ENCODE measurements around the gene RAB5B.

RAB5B gene

DNA sequence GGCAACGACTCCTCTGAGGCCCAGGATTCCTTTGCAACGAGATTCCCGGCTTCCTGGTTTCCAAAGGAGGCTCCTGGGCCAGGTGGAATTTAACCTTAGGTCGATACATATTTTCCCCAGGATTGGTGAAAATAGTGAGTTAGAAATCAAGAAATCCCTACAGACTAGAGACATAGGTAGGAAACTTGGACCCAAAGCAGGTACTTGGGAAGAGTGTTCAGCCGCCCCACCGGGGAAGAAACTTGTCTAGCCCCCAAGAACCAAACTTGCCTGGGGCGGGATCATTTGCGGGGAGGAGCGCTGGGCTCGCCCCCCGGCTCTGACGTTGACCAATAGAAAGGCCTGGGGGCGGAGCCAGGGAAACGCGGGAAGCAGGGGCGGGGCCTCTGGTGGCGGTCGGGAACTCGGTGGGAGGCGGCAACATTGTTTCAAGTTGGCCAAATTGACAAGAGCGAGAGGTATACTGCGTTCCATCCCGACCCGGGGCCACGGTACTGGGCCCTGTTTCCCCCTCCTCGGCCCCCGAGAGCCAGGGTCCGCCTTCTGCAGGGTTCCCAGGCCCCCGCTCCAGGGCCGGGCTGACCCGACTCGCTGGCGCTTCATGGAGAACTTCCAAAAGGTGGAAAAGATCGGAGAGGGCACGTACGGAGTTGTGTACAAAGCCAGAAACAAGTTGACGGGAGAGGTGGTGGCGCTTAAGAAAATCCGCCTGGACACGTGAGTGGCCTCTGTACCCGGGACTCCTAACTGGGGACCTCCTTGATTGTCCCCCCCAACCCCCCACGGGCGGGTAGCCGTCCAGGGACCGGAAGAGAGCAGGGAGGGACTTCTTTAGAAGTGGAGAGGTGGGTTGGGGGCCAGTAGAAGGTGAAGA is 7.2 kb upstream of the RAB5B start, which contains the start of gene CDK2:
CDK2 (plus strand) TSS at position 423 of the 874 bp plus-strand sequence; CDS start at position 602, 179 bp downstream.
- Histone ChIP-seq H3K4me1 (ENCODE audit: control insufficient read depth in 5 of 5, insufficient read depth in 5 of 5, low read length in 5 of 5) (peaks cover 0 to 21% (median 17%) of the 10 kb centered on the region in 5 donors), H3K9ac (ENCODE audit: low read length in 5 of 5) (peak within 1 kb of the TSS; percentile 80 to 89 (median 86)), H3K36me3 (ENCODE audit: control insufficient read depth in 5 of 5, insufficient read depth in 5 of 5, low read length in 5 of 5) (peaks cover 0 to 9% (median 4%) of the 10 kb centered on the region in 5 donors), H3K27me3 (ENCODE audit: control insufficient read depth in 5 of 5, insufficient read depth in 4 of 5, low read length in 5 of 5) (no peaks in the 10 kb centered on the region), H3K27ac (ENCODE audit: low read depth, low read length) (peak within 1 kb of the TSS; percentile 61), H3K4me3 (ENCODE audit: low read depth in 1 of 5, low read length in 5 of 5) (peak within 1 kb of the TSS; percentile 86 to 92 (median 90)), H3K9me3 (ENCODE audit: control insufficient read depth in 5 of 5, low read length in 5 of 5) (no peaks in the 10 kb centered on the region)

DNA sequence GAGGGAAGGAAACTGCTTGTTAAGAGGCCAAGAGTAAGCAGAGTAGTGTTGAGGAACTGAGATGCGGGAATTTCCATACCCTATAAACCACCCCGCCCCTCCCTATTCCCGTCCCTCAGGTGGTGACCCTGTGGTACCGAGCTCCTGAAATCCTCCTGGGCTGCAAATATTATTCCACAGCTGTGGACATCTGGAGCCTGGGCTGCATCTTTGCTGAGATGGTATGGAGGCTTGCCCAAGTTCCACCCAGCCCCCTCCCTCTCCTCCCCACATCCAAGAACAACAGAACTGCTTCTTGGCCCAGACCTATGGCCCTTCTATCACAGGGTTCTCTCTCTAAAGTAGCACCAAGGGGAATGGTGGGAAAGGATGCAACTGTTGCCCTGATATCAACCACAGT is 4.5 kb upstream of the RAB5B start:
- H3K27me3 ChIP-seq (ENCODE audit: control insufficient read depth in 5 of 5, insufficient read depth in 4 of 5, low read length in 5 of 5) = no peaks in the 10 kb centered on the region

DNA sequence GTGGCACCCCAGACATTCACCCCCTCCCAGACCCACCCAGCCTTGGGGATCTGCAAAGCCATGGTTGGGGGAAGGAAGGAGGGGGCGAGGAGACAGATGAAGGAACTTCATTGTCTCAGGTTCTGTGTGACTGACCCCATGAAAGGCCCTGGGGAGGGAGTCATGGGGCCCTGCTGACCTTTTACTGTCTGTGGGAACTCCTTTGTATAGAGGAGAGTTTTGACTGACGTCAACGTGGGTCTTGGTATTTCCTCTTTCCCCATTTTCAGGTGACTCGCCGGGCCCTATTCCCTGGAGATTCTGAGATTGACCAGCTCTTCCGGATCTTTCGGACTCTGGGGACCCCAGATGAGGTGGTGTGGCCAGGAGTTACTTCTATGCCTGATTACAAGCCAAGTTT is 3.1 kb upstream of the RAB5B start:
- H3K36me3 ChIP-seq (ENCODE audit: control insufficient read depth in 5 of 5, insufficient read depth in 5 of 5, low read length in 5 of 5) = peaks cover 0 to 9% (median 4%) of the 10 kb centered on the region in 5 donors
- no peak overlapping the region for H3K4me3 ChIP-seq (ENCODE audit: low read depth in 1 of 5, low read length in 5 of 5)
- H3K4me1 ChIP-seq (ENCODE audit: control insufficient read depth in 5 of 5, insufficient read depth in 5 of 5, low read length in 5 of 5) = peaks cover 14 to 40% (median 38%) of the 10 kb centered on the region in 5 donors
- no peak overlapping the region for H3K27ac ChIP-seq (ENCODE audit: low read depth, low read length)
- H3K9me3 ChIP-seq (ENCODE audit: control insufficient read depth in 5 of 5, low read length in 5 of 5) = no peaks in the 10 kb centered on the region
- H3K9ac ChIP-seq (ENCODE audit: low read length in 5 of 5) = no peak overlapping the region
- H3K27me3 ChIP-seq (ENCODE audit: control insufficient read depth in 5 of 5, insufficient read depth in 4 of 5, low read length in 5 of 5) = no peaks in the 10 kb centered on the region

More for the DNA sequence above, 4.5 kb upstream of the RAB5B start:
- no peaks in the 10 kb centered on the region for H3K9me3 ChIP-seq (ENCODE audit: control insufficient read depth in 5 of 5, low read length in 5 of 5)
- no peak overlapping the region for H3K9ac ChIP-seq (ENCODE audit: low read length in 5 of 5)
- no peak overlapping the region for H3K27ac ChIP-seq (ENCODE audit: low read depth, low read length)
- peaks cover 10 to 33% (median 28%) of the 10 kb centered on the region in 5 donors for H3K4me1 ChIP-seq (ENCODE audit: control insufficient read depth in 5 of 5, insufficient read depth in 5 of 5, low read length in 5 of 5)
- H3K4me3 ChIP-seq (ENCODE audit: low read depth in 1 of 5, low read length in 5 of 5) = no peak overlapping the region
- H3K36me3 ChIP-seq (ENCODE audit: control insufficient read depth in 5 of 5, insufficient read depth in 5 of 5, low read length in 5 of 5) = peaks cover 0 to 9% (median 4%) of the 10 kb centered on the region in 5 donors

DNA sequence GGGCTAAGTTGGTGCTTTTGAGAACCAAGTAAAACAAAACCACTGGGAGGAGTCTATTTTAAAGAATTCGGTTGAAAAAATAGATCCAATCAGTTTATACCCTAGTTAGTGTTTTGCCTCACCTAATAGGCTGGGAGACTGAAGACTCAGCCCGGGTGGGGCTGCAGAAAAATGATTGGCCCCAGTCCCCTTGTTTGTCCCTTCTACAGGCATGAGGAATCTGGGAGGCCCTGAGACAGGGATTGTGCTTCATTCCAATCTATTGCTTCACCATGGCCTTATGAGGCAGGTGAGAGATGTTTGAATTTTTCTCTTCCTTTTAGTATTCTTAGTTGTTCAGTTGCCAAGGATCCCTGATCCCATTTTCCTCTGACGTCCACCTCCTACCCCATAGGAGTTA is 1.8 kb upstream of the RAB5B start:
- Histone ChIP-seq H3K4me3 (ENCODE audit: low read depth in 1 of 5, low read length in 5 of 5) (no peak overlapping the region), H3K4me1 (ENCODE audit: control insufficient read depth in 5 of 5, insufficient read depth in 5 of 5, low read length in 5 of 5) (peaks cover 14 to 41% (median 32%) of the 10 kb centered on the region in 5 donors), H3K27me3 (ENCODE audit: control insufficient read depth in 5 of 5, insufficient read depth in 4 of 5, low read length in 5 of 5) (no peaks in the 10 kb centered on the region), H3K36me3 (ENCODE audit: control insufficient read depth in 5 of 5, insufficient read depth in 5 of 5, low read length in 5 of 5) (peaks cover 0 to 9% (median 5%) of the 10 kb centered on the region in 5 donors), H3K27ac (ENCODE audit: low read depth, low read length) (peak overlapping the region; percentile 88), H3K9me3 (ENCODE audit: control insufficient read depth in 5 of 5, low read length in 5 of 5) (no peaks in the 10 kb centered on the region), H3K9ac (ENCODE audit: low read length in 5 of 5) (no peak overlapping the region)

DNA sequence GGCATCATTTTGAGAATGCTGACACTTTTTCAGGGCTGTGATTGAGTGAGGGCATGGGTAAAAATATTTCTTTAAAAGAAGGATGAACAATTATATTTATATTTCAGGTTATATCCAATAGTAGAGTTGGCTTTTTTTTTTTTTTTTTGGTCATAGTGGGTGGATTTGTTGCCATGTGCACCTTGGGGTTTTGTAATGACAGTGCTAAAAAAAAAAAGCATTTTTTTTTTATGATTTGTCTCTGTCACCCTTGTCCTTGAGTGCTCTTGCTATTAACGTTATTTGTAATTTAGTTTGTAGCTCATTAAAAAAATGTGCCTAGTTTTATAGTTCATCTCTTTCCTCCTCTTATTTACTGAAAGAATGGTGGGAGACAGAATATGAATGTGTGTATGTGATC is 1.4 kb upstream of the RAB5B start:
- Histone ChIP-seq H3K27me3 (ENCODE audit: control insufficient read depth in 5 of 5, insufficient read depth in 4 of 5, low read length in 5 of 5) (no peaks in the 10 kb centered on the region), H3K9me3 (ENCODE audit: control insufficient read depth in 5 of 5, low read length in 5 of 5) (no peaks in the 10 kb centered on the region), H3K4me3 (ENCODE audit: low read depth in 1 of 5, low read length in 5 of 5) (peak overlapping the region; percentile 77 to 98 (median 93)), H3K4me1 (ENCODE audit: control insufficient read depth in 5 of 5, insufficient read depth in 5 of 5, low read length in 5 of 5) (peaks cover 14 to 38% (median 30%) of the 10 kb centered on the region in 5 donors), H3K27ac (ENCODE audit: low read depth, low read length) (peak overlapping the region; percentile 88), H3K9ac (ENCODE audit: low read length in 5 of 5) (peak overlapping the region; percentile 86 to 96 (median 91)), H3K36me3 (ENCODE audit: control insufficient read depth in 5 of 5, insufficient read depth in 5 of 5, low read length in 5 of 5) (peaks cover 0 to 9% (median 5%) of the 10 kb centered on the region in 5 donors)

DNA sequence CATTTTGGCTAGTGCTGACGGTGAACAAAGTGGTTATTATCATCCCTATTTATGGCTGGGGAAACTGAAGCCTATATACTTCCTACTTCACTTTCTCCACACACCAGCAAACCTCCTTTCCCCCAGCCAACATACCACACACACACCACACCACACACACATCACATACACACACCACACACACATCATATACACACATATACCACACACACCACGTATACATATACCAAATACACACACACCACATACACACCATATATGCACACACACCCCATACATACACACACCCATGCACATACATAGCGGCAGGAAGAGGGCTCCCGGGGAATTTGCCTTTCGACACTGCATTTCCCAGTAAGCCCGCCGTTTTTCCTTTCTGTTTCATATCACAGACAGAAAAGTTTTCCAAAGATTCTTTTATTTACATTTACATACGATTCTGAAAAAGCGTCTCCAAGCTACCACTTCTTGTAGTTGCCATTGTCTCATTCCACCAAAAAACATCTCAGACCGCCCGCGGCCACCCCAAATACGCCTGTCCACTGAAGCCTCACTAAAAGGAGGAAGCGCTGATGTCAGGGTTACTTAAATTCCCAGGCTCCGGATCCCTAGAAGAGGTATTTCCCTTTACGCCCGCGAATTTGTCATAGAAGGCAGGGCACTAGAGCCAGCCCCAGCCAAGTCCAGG is 823 bp upstream of the RAB5B start:
- Histone ChIP-seq H3K4me3 (ENCODE audit: low read depth in 1 of 5, low read length in 5 of 5) (peak overlapping the region; percentile 77 to 98 (median 93)), H3K27me3 (ENCODE audit: control insufficient read depth in 5 of 5, insufficient read depth in 4 of 5, low read length in 5 of 5) (no peaks in the 10 kb centered on the region), H3K4me1 (ENCODE audit: control insufficient read depth in 5 of 5, insufficient read depth in 5 of 5, low read length in 5 of 5) (peaks cover 14 to 38% (median 29%) of the 10 kb centered on the region in 5 donors), H3K36me3 (ENCODE audit: control insufficient read depth in 5 of 5, insufficient read depth in 5 of 5, low read length in 5 of 5) (peaks cover 0 to 9% (median 5%) of the 10 kb centered on the region in 5 donors), H3K9me3 (ENCODE audit: control insufficient read depth in 5 of 5, low read length in 5 of 5) (no peaks in the 10 kb centered on the region), H3K9ac (ENCODE audit: low read length in 5 of 5) (peak overlapping the region; percentile 86 to 96 (median 91)), H3K27ac (ENCODE audit: low read depth, low read length) (peak overlapping the region; percentile 88)

DNA sequence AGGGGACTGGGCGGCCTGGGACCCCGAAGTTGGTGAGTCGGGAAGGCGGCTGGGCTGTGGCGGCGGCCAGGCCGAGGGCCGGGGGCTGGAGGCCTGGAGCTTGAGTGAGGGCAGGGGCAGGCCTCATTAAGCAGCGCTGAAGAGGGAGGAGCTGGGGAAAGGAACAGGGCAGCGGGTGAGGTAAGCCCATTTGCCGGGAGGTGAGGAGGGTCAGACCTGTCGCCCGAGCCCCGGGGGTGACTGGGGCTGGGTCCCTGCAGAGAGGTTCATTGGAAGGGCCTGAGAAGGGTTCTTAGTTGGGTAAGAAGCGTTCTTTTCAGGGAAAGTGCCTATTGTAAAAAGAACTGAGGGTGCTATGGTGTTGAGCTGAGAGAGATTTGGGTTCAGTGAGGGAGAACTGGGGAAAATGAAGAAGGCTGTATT is 441 bp downstream of the RAB5B start:
- Histone ChIP-seq H3K4me1 (ENCODE audit: control insufficient read depth in 5 of 5, insufficient read depth in 5 of 5, low read length in 5 of 5) (peaks cover 14 to 38% (median 32%) of the 10 kb centered on the region in 5 donors), H3K27ac (ENCODE audit: low read depth, low read length) (peak overlapping the region; percentile 85), H3K36me3 (ENCODE audit: control insufficient read depth in 5 of 5, insufficient read depth in 5 of 5, low read length in 5 of 5) (peaks cover 0 to 9% (median 4%) of the 10 kb centered on the region in 5 donors)

DNA sequence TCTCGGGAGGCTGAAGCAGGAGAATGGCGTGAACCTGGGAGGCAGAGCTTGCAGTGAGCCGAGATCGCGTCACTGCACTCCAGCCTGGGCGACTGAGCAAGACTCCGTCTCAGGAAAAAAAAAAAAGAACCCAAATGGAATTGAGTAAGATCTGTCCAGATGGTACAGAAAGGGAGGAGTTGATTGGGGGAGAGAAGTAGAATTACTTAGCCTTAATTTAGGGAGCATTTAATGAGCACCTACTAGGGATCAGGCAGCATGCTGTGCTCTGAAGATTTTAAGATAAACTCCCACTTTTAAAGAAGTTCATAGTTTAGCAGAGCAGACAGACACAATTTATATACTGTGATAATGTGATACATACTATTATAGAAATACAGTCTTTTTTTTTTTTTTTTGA is 4.5 kb downstream of the RAB5B start:
- Histone ChIP-seq H3K4me3 (ENCODE audit: low read depth in 1 of 5, low read length in 5 of 5) (no peak overlapping the region), H3K9me3 (ENCODE audit: control insufficient read depth in 5 of 5, low read length in 5 of 5) (no peaks in the 10 kb centered on the region), H3K9ac (ENCODE audit: low read length in 5 of 5) (no peak overlapping the region), H3K36me3 (ENCODE audit: control insufficient read depth in 5 of 5, insufficient read depth in 5 of 5, low read length in 5 of 5) (peaks cover 0 to 20% (median 11%) of the 10 kb centered on the region in 5 donors), H3K4me1 (ENCODE audit: control insufficient read depth in 5 of 5, insufficient read depth in 5 of 5, low read length in 5 of 5) (peaks cover 6 to 28% (median 22%) of the 10 kb centered on the region in 5 donors), H3K27me3 (ENCODE audit: control insufficient read depth in 5 of 5, insufficient read depth in 4 of 5, low read length in 5 of 5) (no peaks in the 10 kb centered on the region), H3K27ac (ENCODE audit: low read depth, low read length) (no peak overlapping the region)

More for the DNA sequence above, 441 bp downstream of the RAB5B start:
- peak overlapping the region; percentile 73 to 97 (median 94) for H3K9ac ChIP-seq (ENCODE audit: low read length in 5 of 5)
- no peaks in the 10 kb centered on the region for H3K27me3 ChIP-seq (ENCODE audit: control insufficient read depth in 5 of 5, insufficient read depth in 4 of 5, low read length in 5 of 5)
- H3K4me3 ChIP-seq (ENCODE audit: low read depth in 1 of 5, low read length in 5 of 5) = peak overlapping the region; percentile 61 to 98 (median 85)
- H3K9me3 ChIP-seq (ENCODE audit: control insufficient read depth in 5 of 5, low read length in 5 of 5) = no peaks in the 10 kb centered on the region

DNA sequence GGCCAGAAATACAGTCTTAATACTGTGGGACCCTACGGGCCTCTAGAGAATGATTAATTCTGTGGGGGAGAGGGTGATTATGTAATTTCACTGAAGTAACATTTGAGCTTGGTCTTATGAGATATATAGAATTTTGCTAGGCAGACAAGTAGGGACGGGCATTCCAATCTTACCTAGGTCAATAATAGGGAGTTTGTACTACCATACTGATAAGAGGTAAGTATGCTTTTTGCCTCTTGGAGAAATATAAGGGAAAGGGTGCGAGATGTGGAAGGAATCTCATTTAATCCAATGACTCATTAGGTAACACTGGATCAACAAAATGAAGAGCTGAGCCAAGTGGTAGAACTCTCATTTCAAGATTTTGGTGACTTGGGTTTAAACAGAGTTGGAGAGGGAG is 5.2 kb downstream of the RAB5B start:
- no peak overlapping the region for H3K9ac ChIP-seq (ENCODE audit: low read length in 5 of 5)
- H3K4me1 ChIP-seq (ENCODE audit: control insufficient read depth in 5 of 5, insufficient read depth in 5 of 5, low read length in 5 of 5) = peaks cover 3 to 28% (median 22%) of the 10 kb centered on the region in 5 donors
- no peak overlapping the region for H3K27ac ChIP-seq (ENCODE audit: low read depth, low read length)
- H3K36me3 ChIP-seq (ENCODE audit: control insufficient read depth in 5 of 5, insufficient read depth in 5 of 5, low read length in 5 of 5) = peaks cover 0 to 25% (median 11%) of the 10 kb centered on the region in 5 donors
- no peaks in the 10 kb centered on the region for H3K9me3 ChIP-seq (ENCODE audit: control insufficient read depth in 5 of 5, low read length in 5 of 5)
- H3K27me3 ChIP-seq (ENCODE audit: control insufficient read depth in 5 of 5, insufficient read depth in 4 of 5, low read length in 5 of 5) = no peaks in the 10 kb centered on the region
- no peak overlapping the region for H3K4me3 ChIP-seq (ENCODE audit: low read depth in 1 of 5, low read length in 5 of 5)
